Testis (tissue), 2 donors: ENCODE results near the gene NOP9.

Source experiments
- POLR2A ChIP-seq: fragments of 450-650 bp; IDR thresholded peaks from one replicate; pipeline ENCODE4 v1.6.1; 2017; ENCODE audit warnings: antibody characterized with exemption, mild to moderate bottlenecking, moderate library complexity
- TF ChIP-seq, protein P1 (sequence below), 3 experiments: fragments of 450-650 bp in 2 of 3; fragments of 200-600 bp in 1 of 3; sonication (generic) in 1 of 3; IDR thresholded peaks; one replicate each; pipeline ENCODE4 v1.5.1; 2016 to 2019; ENCODE audit warnings: antibody characterized with exemption in 3 of 3, mild to moderate bottlenecking in 2 of 3, moderate library complexity in 1 of 3

- TF ChIP-seq, protein P1, sequence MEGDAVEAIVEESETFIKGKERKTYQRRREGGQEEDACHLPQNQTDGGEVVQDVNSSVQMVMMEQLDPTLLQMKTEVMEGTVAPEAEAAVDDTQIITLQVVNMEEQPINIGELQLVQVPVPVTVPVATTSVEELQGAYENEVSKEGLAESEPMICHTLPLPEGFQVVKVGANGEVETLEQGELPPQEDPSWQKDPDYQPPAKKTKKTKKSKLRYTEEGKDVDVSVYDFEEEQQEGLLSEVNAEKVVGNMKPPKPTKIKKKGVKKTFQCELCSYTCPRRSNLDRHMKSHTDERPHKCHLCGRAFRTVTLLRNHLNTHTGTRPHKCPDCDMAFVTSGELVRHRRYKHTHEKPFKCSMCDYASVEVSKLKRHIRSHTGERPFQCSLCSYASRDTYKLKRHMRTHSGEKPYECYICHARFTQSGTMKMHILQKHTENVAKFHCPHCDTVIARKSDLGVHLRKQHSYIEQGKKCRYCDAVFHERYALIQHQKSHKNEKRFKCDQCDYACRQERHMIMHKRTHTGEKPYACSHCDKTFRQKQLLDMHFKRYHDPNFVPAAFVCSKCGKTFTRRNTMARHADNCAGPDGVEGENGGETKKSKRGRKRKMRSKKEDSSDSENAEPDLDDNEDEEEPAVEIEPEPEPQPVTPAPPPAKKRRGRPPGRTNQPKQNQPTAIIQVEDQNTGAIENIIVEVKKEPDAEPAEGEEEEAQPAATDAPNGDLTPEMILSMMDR (IDR thresholded peaks at IDR 0.05): no peak
- TF ChIP-seq POLR2A: no peak
Observed at GRCh38 chr14:24311837-24312615, 12.4 kb downstream of the NOP9 start.
